A549 (cell line): ENCODE measurements around the gene AFDN. TPM values are rescaled to one million over a fixed set of nuclear protein-coding genes. Genes with fewer than 3 reads are reported as not detected.

Experiments
- ATAC-seq, 2 experiments: fragments of 200-7000 bp in 1 of 2; fragments of >200 bp in 1 of 2; cut with Nextera tagmentation in 1 of 2; cut with Tn5 transposase in 1 of 2; 3 replicates each; pipeline versions ENCODE4 v1.8.0 to v1.9.1; 2018 to 2020; ENCODE audit warnings: mild to moderate bottlenecking in 1 of 2, moderate library complexity in 1 of 2
- CTCF ChIA-PET: fragments of 300-600 bp; sonication (Branson Sonifier 250); formaldehyde crosslinking; extraction: SDS; loops from one replicate; lab custom pipeline; 2021; ENCODE audit warnings: antibody characterized with exemption, inconsistent platforms; lab: Yijun Ruan, JAX
- POLR2A ChIA-PET: fragments of 350-600 bp; formaldehyde crosslinking; extraction: SDS; loops from one replicate; lab custom pipeline; 2021; ENCODE audit warnings: antibody characterized with exemption, inconsistent platforms; lab: Yijun Ruan, JAX
- DNase-seq, 2 experiments: peaks; one replicate each; pipeline versions ENCODE4 v3.0.0 to v3.0.0-alpha.2; 2011 to 2016; ENCODE audit warnings: low read depth in 1 of 2, low spot score in 1 of 2
- FAIRE-seq: peaks from 2 replicates; lab custom pipeline; 2011; peaks lifted over from hg19 to GRCh38; lab: Jason Lieb, UNC
- H3K27ac ChIP-seq, 2 experiments: fragments of >200 bp; sonication (Bioruptor Twin); formaldehyde crosslinking; 3 replicates each; pipeline ENCODE4 v1.5.1; 2016 to 2017
- H3K4me1 ChIP-seq: fragments of >200 bp; sonication (Bioruptor Twin); formaldehyde crosslinking; 3 replicates; pipeline ENCODE4 v1.6.1; 2016
- H3K4me2 ChIP-seq: fragments of >200 bp; sonication (Bioruptor Twin); formaldehyde crosslinking; 3 replicates; pipeline ENCODE4 v1.6.1; 2016
- H3K4me3 ChIP-seq: fragments of >200 bp; sonication (Bioruptor Twin); formaldehyde crosslinking; 3 replicates; pipeline ENCODE4 v1.5.1; 2016
- H3K9me3 ChIP-seq: fragments of >200 bp; sonication (Bioruptor Twin); formaldehyde crosslinking; 3 replicates; pipeline ENCODE4 v1.6.1; 2016
- CBX2 ChIP-seq: fragments of 200-600 bp; sonication (generic); IDR thresholded peaks from 2 replicates; pipeline ENCODE4 v1.6.1; 2016; ENCODE audit warnings: low read depth, mild to moderate bottlenecking, borderline replicate concordance
- CEBPB ChIP-seq, 2 experiments: fragments of >200 bp in 1 of 2; sonication (Bioruptor Twin) in 1 of 2; formaldehyde crosslinking in 1 of 2; IDR thresholded peaks; 2 replicates each; pipeline ENCODE4 v1.6.1; 2012 to 2016
- CHD2 ChIP-seq: fragments of 150-350 bp; IDR thresholded peaks from 2 replicates; pipeline ENCODE4 v1.6.1; 2014; ENCODE audit warnings: low read length; ENCODE audit not compliant: partially characterized antibody
- ELK1 ChIP-seq: fragments of 150-350 bp; IDR thresholded peaks from 2 replicates; pipeline ENCODE4 v1.6.1; 2014; ENCODE audit warnings: low read depth, mild to moderate bottlenecking, low read length
- ESRRA ChIP-seq: fragments of 150-350 bp; IDR thresholded peaks from 2 replicates; pipeline ENCODE4 v1.6.1; 2014; ENCODE audit warnings: mild to moderate bottlenecking, low read length, borderline replicate concordance
- HEYL ChIP-seq: fragments of 250-450 bp; sonication (Bioruptor Pico); IDR thresholded peaks from 2 replicates; pipeline ENCODE4 v1.8.0; 2021; ENCODE audit warnings: mild to moderate bottlenecking, moderate library complexity
- HOXB5 ChIP-seq: fragments of 250-450 bp; sonication (Bioruptor Pico); IDR thresholded peaks from 2 replicates; pipeline ENCODE4 v1.5.0; 2020; ENCODE audit warnings: mild to moderate bottlenecking, moderate library complexity
- JUN ChIP-seq, 2 experiments: fragments of >200 bp; sonication (Bioruptor Twin); formaldehyde crosslinking; IDR thresholded peaks; 2 replicates in 1 of 2; 3 replicates in 1 of 2; pipeline ENCODE4 v1.6.1; 2016 to 2017
- JUNB ChIP-seq: fragments of >200 bp; sonication (Bioruptor Twin); formaldehyde crosslinking; IDR thresholded peaks from 2 replicates; pipeline ENCODE4 v1.6.1; 2016
- KDM1A ChIP-seq: fragments of 200-600 bp; sonication (generic); IDR thresholded peaks from 2 replicates; pipeline ENCODE4 v1.6.1; 2016; ENCODE audit warnings: low read depth, mild to moderate bottlenecking
- NPAS2 ChIP-seq: fragments of 250-450 bp; sonication (Bioruptor Pico); IDR thresholded peaks from 2 replicates; pipeline ENCODE4 v1.8.0; 2022; ENCODE audit warnings: mild to moderate bottlenecking, moderate library complexity, borderline replicate concordance
- NR3C1 ChIP-seq: fragments of >200 bp; sonication (Bioruptor Twin); formaldehyde crosslinking; IDR thresholded peaks from 3 replicates; pipeline ENCODE4 v1.6.1; 2017
- PBX3 ChIP-seq: IDR thresholded peaks from 2 replicates; pipeline ENCODE4 v1.6.1; 2012
- PHF8 ChIP-seq: fragments of 200-600 bp; sonication (generic); IDR thresholded peaks from 2 replicates; pipeline ENCODE4 v1.6.1; 2016; ENCODE audit warnings: low read depth, mild to moderate bottlenecking, antibody characterized with exemption, moderate library complexity, borderline replicate concordance
- POLR2A ChIP-seq: IDR thresholded peaks from 2 replicates; pipeline ENCODE4 v1.6.1; 2012; ENCODE audit warnings: mild to moderate bottlenecking, low read length
- POLR2AphosphoS2 ChIP-seq: conservative IDR thresholded peaks from 2 replicates; pipeline ENCODE4 v1.6.1; 2012; ENCODE audit warnings: low read length, improper control_type of control experiment, inconsistent platforms
- RAD21 ChIP-seq, 2 experiments: fragments of >200 bp in 1 of 2; sonication (Bioruptor Twin) in 1 of 2; formaldehyde crosslinking in 1 of 2; IDR thresholded peaks in 1 of 2; conservative IDR thresholded peaks in 1 of 2; 2 replicates in 1 of 2; 3 replicates in 1 of 2; pipeline ENCODE4 v1.6.1; 2012 to 2018; ENCODE audit warnings: inconsistent platforms in 1 of 2
- RFX5 ChIP-seq: fragments of 450-650 bp; IDR thresholded peaks from 2 replicates; pipeline ENCODE4 v1.7.1; 2014; ENCODE audit warnings: antibody characterized with exemption, mild to moderate bottlenecking, moderate library complexity
- USF2 ChIP-seq: fragments of 450-650 bp; IDR thresholded peaks from 2 replicates; pipeline ENCODE4 v1.6.1; 2014; ENCODE audit warnings: antibody characterized with exemption
- ZC3H11A ChIP-seq: fragments of 450-650 bp; IDR thresholded peaks from 2 replicates; pipeline ENCODE4 v1.6.1; 2014; ENCODE audit warnings: antibody characterized with exemption, mild to moderate bottlenecking
- ZFP36 ChIP-seq: fragments of 450-650 bp; IDR thresholded peaks from 2 replicates; pipeline ENCODE4 v1.6.1; 2014; ENCODE audit warnings: borderline replicate concordance; ENCODE audit not compliant: partially characterized antibody
- ZSCAN20 ChIP-seq: fragments of 250-450 bp; sonication (Bioruptor Pico); IDR thresholded peaks from 2 replicates; pipeline ENCODE4 v1.8.0; 2022; ENCODE audit warnings: mild to moderate bottlenecking, moderate library complexity
- WGBS: methylation state at CpG from one replicate; pipeline ENCODE4 v1.1.6; 2017; ENCODE audit errors: missing lambda C conversion rate; 5-methylcytosine and 5-hydroxymethylcytosine counted together
- polyA plus RNA-seq, 4 experiments: library from polyadenylated mRNA; depleted of rRNA in 3 of 4; stranded (reverse); fragments of >200 nt; fragmentation: RNase III in 1 of 4; extraction: RNeasy Plus Mini Kit Qiagen cat#74134 plus additional on column Dnase treatment in 1 of 4; gene quantifications; 2 replicates in 3 of 4; 3 replicates in 1 of 4; pipeline ENCODE4 v1.2.3, GENCODE V29; 2011 to 2017

The AFDN gene
- polyA plus RNA-seq, 2 of the 4 experiments (the other 2 are of a cell fraction) = 17.5 to 40.8 TPM

- no peak for TF ChIP-seq RAD21 (conservative IDR thresholded peaks at IDR 0.05 in 1 of 2, IDR thresholded peaks at IDR 0.05 in 1 of 2)
- TF ChIP-seq POLR2AphosphoS2 = no peak
- no peak for TF ChIP-seq NR3C1
- TF ChIP-seq PBX3 = no peak
- TF ChIP-seq JUN (IDR thresholded peaks at IDR 0.05) = no peak
- no peak for TF ChIP-seq NPAS2
- no peak for TF ChIP-seq PHF8
- TF ChIP-seq ELK1 = no peak
- no peak for TF ChIP-seq ZSCAN20
- no peak for TF ChIP-seq CBX2
- TF ChIP-seq POLR2A = no peak
- TF ChIP-seq ESRRA = no peak
- no peak for TF ChIP-seq HOXB5 (CRISPR knock-in tag)
- no peak for TF ChIP-seq JUNB
- CTCF ChIA-PET = no interaction called here
- 96% methylated on average over 1 of the region's 1 CpG for WGBS
- Histone ChIP-seq H3K4me3 (no peak overlapping the region), H3K9me3 (no peaks in the 10 kb centered on the region), H3K4me1 (peaks cover 35% of the 10 kb centered on the region; the same call in 2 of the 3 replicates), H3K27ac (no peak overlapping the region), H3K4me2 (peak overlapping the region; percentile 3; the same call in 1 of the 3 replicates)
- DNase-seq (no peak), ATAC-seq (no peak), FAIRE-seq (no peak)
- POLR2A ChIA-PET = no interaction called here
These were observed 16.3 kb downstream of the AFDN start for GRCh38 chr6:167843023-167843422.

GRCh38 chr6:167845856-167846255 is 19.1 kb downstream of the AFDN start:
- no peak for DNase-seq

GRCh38 chr6:167846997-167847606 is 20.4 kb downstream of the AFDN start:
- Histone ChIP-seq H3K4me2 (no peak overlapping the region), H3K4me1 (peaks cover 41% of the 10 kb centered on the region; the same call in 2 of the 3 replicates), H3K27ac (no peak overlapping the region), H3K9me3 (no peaks in the 10 kb centered on the region), H3K4me3 (no peak overlapping the region)
- no peak; a peak in 1 of 6 replicates for ATAC-seq
- ChIA-PET POLR2A (no interaction called here), CTCF (no interaction called here)
- no peak for TF ChIP-seq RAD21 (conservative IDR thresholded peaks at IDR 0.05 in 1 of 2, IDR thresholded peaks at IDR 0.05 in 1 of 2)
- no peak for TF ChIP-seq USF2
- no peak for TF ChIP-seq POLR2AphosphoS2
- no peak for TF ChIP-seq HOXB5 (CRISPR knock-in tag)
- no peak for TF ChIP-seq NPAS2
- TF ChIP-seq HEYL (CRISPR knock-in tag) = no peak
- no peak for TF ChIP-seq POLR2A
- TF ChIP-seq JUN (IDR thresholded peaks at IDR 0.05) = no peak
- TF ChIP-seq CHD2 = no peak
- no peak for TF ChIP-seq RFX5
- DNase-seq = no peak
- FAIRE-seq = no peak
- 85% methylated on average over 6 of the region's 6 CpGs for WGBS

More at GRCh38 chr6:167845856-167846255, 19.1 kb downstream of the AFDN start:
- H3K4me3 ChIP-seq = no peak overlapping the region
- H3K9me3 ChIP-seq = no peaks in the 10 kb centered on the region
- WGBS = 86% methylated on average over 4 of the region's 4 CpGs
- H3K4me1 ChIP-seq = peaks cover 48% of the 10 kb centered on the region; the same call in 2 of the 3 replicates
- no peak for ATAC-seq
- TF ChIP-seq KDM1A (no peak), CEBPB (IDR thresholded peaks at IDR 0.05) (no peak), ZC3H11A (no peak), ZSCAN20 (no peak), ZFP36 (no peak), POLR2A (no peak)
- TF ChIP-seq, all 56 proteins: peak for 0
- no peak overlapping the region for H3K27ac ChIP-seq
- POLR2A ChIA-PET = no interaction called here
- H3K4me2 ChIP-seq = no peak overlapping the region
- FAIRE-seq = no peak
- CTCF ChIA-PET = interaction anchor here (0.6 kb wide), 1 partner anchor 17 kb away, joined by 3 read pairs; no protein-coding TSS in a partner anchor
